GM18520 (cell line): ENCODE measurements around the gene PRPF38A.

Experiments used
- ATAC-seq: cut with Tn5 transposase; IDR thresholded peaks from one replicate; pipeline ENCODE4 v1.9.1; 2021; ENCODE audit not compliant: unreplicated experiment

PRPF38A gene

GRCh38 chr1:52454779-52455178 lies 50.4 kb downstream of the PRPF38A start:
- no peak for ATAC-seq

GRCh38 chr1:52455686-52456085 lies 51.3 kb downstream of the PRPF38A start:
- no peak for ATAC-seq

- ATAC-seq, result no peak
Observed at GRCh38 chr1:52460694-52461093, 56.3 kb downstream of the PRPF38A start.

DNA sequence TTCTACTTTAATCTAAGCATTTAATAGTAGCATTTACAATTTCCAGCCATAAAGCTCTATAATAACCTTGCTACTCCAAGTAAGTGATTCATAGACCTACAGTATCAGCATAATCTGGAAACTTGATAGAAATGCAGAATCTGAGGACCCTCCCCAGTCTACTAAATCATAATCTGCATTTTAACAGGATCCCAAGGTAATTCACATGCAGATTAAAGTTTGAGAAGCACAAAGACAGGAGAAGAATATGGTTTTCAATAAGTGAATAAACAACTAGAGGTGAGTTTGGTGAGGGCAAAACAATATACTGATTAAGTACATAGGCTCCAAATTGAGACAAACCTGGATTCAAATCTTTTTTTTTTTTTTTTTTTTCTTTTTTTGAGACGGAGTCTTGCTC lies 57.4 kb downstream of the PRPF38A start:
- ATAC-seq, result no peak

DNA sequence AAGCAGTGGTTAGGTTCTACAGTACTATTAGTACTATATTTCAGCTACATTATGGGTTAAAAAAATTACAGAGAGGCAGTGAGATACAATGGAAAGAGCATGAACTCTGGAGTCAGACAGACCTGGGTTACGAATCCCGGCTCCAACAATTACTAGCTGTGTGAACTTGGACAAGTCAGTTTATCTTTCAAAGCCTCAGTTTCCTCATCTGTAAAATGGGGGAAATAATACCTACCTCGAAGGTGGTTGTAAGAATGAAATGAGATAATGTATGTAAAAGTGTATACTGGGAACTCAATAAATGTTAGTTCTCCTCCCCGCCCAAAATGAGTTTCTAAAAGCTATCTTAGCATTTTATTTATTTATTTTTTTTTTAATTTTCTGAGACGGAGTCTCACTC lies 59.5 kb downstream of the PRPF38A start:
- no peak for ATAC-seq

DNA sequence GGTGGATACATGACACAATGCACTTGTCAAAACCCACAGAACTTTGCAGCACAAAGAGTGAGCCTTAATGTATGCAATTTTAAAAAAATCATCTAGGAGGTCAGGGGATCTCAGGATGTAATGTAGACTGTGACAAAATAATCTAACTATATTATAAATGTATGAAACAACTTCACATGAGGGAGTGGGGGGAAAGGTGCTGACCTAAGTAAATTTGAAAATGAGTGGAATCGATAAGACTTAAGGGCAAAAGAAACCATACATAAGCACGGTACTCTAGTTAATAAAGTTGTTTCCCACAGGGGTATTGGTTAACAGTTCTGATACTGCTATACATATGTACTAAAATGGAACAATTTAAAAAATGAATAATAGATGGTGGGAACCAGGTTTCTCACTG lies 64.7 kb downstream of the PRPF38A start:
- no peak for ATAC-seq
